Activated CD8-positive, alpha-beta memory T cell treated with anti-CD3 and anti-CD28 coated beads, Interleukin-2, amount 50 U/mL, for 24 hours (primary cell): Measurements from ENCODE around the gene BHLHE41.

Experiments used
- DNase-seq: peaks from one replicate; pipeline ENCODE4 v3.0.0-alpha.2; 2020; ENCODE audit errors: extremely low read depth

The BHLHE41 gene

DNA sequence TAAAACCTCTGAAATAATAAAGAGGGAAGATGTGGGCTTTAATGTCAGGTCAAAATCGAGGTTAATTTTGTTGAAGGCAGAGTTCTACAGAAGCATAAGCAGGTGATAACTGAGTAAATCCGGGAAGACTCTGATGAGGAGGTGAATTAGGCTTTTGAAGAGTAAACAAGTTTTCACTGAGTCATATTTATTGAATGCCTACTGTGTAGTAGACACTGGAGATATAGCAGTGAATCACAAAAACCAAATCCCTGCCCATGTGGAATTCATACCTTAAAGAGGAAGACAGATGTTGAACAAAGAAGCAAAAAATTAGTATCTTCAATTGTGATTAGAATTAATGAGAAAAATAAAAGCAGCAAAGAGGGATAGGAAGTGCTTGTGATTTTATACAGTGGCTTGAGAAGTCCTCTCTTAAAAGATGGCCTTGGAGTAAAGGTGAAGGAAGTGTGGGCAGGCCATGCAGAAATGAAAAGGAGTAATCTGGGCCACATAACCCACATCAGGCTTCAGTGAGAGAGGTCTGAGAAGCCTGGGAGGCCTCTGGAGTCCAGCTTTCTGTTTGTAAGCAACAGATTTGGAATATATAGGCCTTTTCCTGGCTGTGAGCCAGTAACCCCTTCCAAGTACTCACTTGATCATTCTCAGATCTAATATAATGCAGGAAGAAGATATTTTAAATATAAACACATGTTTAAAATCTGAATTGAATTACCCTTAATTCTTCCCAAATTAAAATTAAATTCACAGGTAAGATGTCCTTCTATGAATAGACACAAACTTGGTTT, 46.7 kb downstream of the BHLHE41 start:
- no peak for DNase-seq
